Endodermal cell (in vitro differentiated cells): ENCODE data around the gene UBE2D3. TPM values are rescaled to one million over a fixed set of nuclear protein-coding genes. Genes with fewer than 3 reads are reported as not detected.

Experiments
- DNase-seq: peaks from one replicate; pipeline ENCODE4 v3.0.0-alpha.2; 2017
- H3K27ac ChIP-seq: 2 replicates; pipeline ENCODE4 v1.5.1; 2013; ENCODE audit warnings: mild to moderate bottlenecking, low read depth, low read length, moderate library complexity
- H3K27me3 ChIP-seq: 2 replicates; pipeline ENCODE4 v1.6.1; 2013; ENCODE audit warnings: mild to moderate bottlenecking, low read length, moderate library complexity; ENCODE audit not compliant: insufficient read depth, control insufficient read depth, poor library complexity, severe bottlenecking
- H3K36me3 ChIP-seq: 2 replicates; pipeline ENCODE4 v1.7.0; 2013; ENCODE audit warnings: mild to moderate bottlenecking, low read length, moderate library complexity; ENCODE audit not compliant: control insufficient read depth, insufficient read depth
- H3K4me1 ChIP-seq: one replicate; pipeline ENCODE4 v1.7.0; 2013; ENCODE audit warnings: low read length; ENCODE audit not compliant: control insufficient read depth, insufficient read depth
- H3K4me3 ChIP-seq: 2 replicates; pipeline ENCODE4 v1.5.1; 2013; ENCODE audit warnings: mild to moderate bottlenecking, low read length, moderate library complexity
- H3K9ac ChIP-seq: 2 replicates; pipeline ENCODE4 v1.6.1; 2013; ENCODE audit warnings: mild to moderate bottlenecking, low read length, moderate library complexity; ENCODE audit not compliant: poor library complexity, severe bottlenecking; ENCODE audit errors: extremely low read depth
- H3K9me3 ChIP-seq: 2 replicates; pipeline ENCODE4 v1.6.1; 2013; ENCODE audit warnings: mild to moderate bottlenecking, low read length, moderate library complexity; ENCODE audit not compliant: control insufficient read depth
- H3K27ac Mint-ChIP-seq: 2 replicates; pipeline ENCODE4 v1.8.0; 2020; ENCODE audit warnings: mixed read lengths
- H3K27me3 Mint-ChIP-seq: 2 replicates; pipeline ENCODE4 v1.8.0; 2021; ENCODE audit warnings: mild to moderate bottlenecking, mixed read lengths; ENCODE audit not compliant: insufficient read depth
- H3K36me3 Mint-ChIP-seq: 2 replicates; pipeline ENCODE4 v1.8.0; 2020; ENCODE audit warnings: low read depth, mixed read lengths
- H3K4me1 Mint-ChIP-seq: 2 replicates; pipeline ENCODE4 v1.8.0; 2020; ENCODE audit warnings: mixed read lengths
- H3K4me3 Mint-ChIP-seq: 2 replicates; pipeline ENCODE4 v1.8.0; 2020; ENCODE audit warnings: mild to moderate bottlenecking, moderate library complexity, mixed read lengths
- H3K9me3 Mint-ChIP-seq: 2 replicates; pipeline ENCODE4 v1.8.0; 2020; ENCODE audit warnings: mild to moderate bottlenecking, mixed read lengths
- CTCF ChIP-seq: fragments of 200-600 bp; sonication (generic); conservative IDR thresholded peaks from 2 replicates; pipeline ENCODE4 v1.5.0; 2021; ENCODE audit warnings: antibody characterized with exemption, mild to moderate bottlenecking
- WGBS, 2 experiments: methylation state at CpG; one replicate each; pipeline versions ENCODE4 v1.1.5 to v1.1.7; 2013; ENCODE audit warnings: missing lambda C conversion rate in 2 of 2, mixed read lengths in 1 of 2; ENCODE audit not compliant: insufficient coverage in 1 of 2, insufficient read length in 1 of 2; 5-methylcytosine and 5-hydroxymethylcytosine counted together
- total RNA-seq, 2 donors: library from RNA; stranded (reverse); fragmentation: NEBNext Ultra II Directional in 1 of 2; extraction: Animal tissue kit (Norgen Biotek cat#: 25700) in 1 of 2; gene quantifications; 2 replicates in 1 of 2; 3 replicates in 1 of 2; pipeline ENCODE4 v1.2.1, GENCODE V29; 2021

UBE2D3 gene
- total RNA-seq, 2 donors from 2014 or later: 283 to 310 TPM

- H3K9ac ChIP-seq: peak overlapping the region; percentile 98
- no peak overlapping the region for H3K4me3 Mint-ChIP-seq
- peak overlapping the region; percentile 100 for H3K27ac ChIP-seq
- H3K4me1 ChIP-seq: peaks cover 4% of the 10 kb centered on the region
- TF ChIP-seq CTCF: no peak
- no peaks in the 10 kb centered on the region for H3K9me3 ChIP-seq
- peaks cover 20% of the 10 kb centered on the region for H3K4me1 Mint-ChIP-seq
- 0 to 1% methylated on average over 30 to 38 of the region's 38 CpGs for WGBS, 2 experiments
- no peak overlapping the region for H3K27ac Mint-ChIP-seq
- no peaks in the 10 kb centered on the region for H3K27me3 Mint-ChIP-seq
- H3K9me3 Mint-ChIP-seq: no peaks in the 10 kb centered on the region
- H3K4me3 ChIP-seq: peak overlapping the region; percentile 94
- no peak for DNase-seq
- peaks cover 48% of the 10 kb centered on the region for H3K36me3 ChIP-seq
- H3K36me3 Mint-ChIP-seq: peaks cover 13% of the 10 kb centered on the region
- no peaks in the 10 kb centered on the region for H3K27me3 ChIP-seq
Measured at GRCh38 chr4:102826105-102826889, 1.1 kb downstream of the UBE2D3 start.

GRCh38 chr4:102825261-102826091, 1.9 kb downstream of the UBE2D3 start:
- no peak for TF ChIP-seq CTCF
- no peaks in the 10 kb centered on the region for H3K9me3 Mint-ChIP-seq
- H3K27ac ChIP-seq: peak overlapping the region; percentile 100
- peak; percentile 65 for DNase-seq
- peak overlapping the region; percentile 98 for H3K9ac ChIP-seq
- H3K4me1 ChIP-seq: peaks cover 4% of the 10 kb centered on the region
- WGBS, 2 experiments: 0 to 1% methylated on average over 12 to 22 of the region's 23 CpGs
- H3K4me1 Mint-ChIP-seq: peaks cover 27% of the 10 kb centered on the region
- H3K27me3 Mint-ChIP-seq: no peaks in the 10 kb centered on the region
- no peaks in the 10 kb centered on the region for H3K9me3 ChIP-seq
- peak overlapping the region; percentile 94 for H3K4me3 ChIP-seq
- H3K27ac Mint-ChIP-seq: no peak overlapping the region
- peaks cover 54% of the 10 kb centered on the region for H3K36me3 ChIP-seq
- H3K4me3 Mint-ChIP-seq: no peak overlapping the region
- peaks cover 13% of the 10 kb centered on the region for H3K36me3 Mint-ChIP-seq
- H3K27me3 ChIP-seq: no peaks in the 10 kb centered on the region

GRCh38 chr4:102824398-102824797, 3.0 kb downstream of the UBE2D3 start:
- no peak overlapping the region for H3K27ac Mint-ChIP-seq
- peaks cover 18% of the 10 kb centered on the region for H3K36me3 Mint-ChIP-seq
- Histone ChIP-seq H3K4me1 (peaks cover 4% of the 10 kb centered on the region), H3K27ac (no peak overlapping the region), H3K9ac (peak overlapping the region; percentile 98), H3K27me3 (no peaks in the 10 kb centered on the region), H3K36me3 (peaks cover 65% of the 10 kb centered on the region), H3K4me3 (peak overlapping the region; percentile 94), H3K9me3 (no peaks in the 10 kb centered on the region)
- no peak for DNase-seq
- H3K4me1 Mint-ChIP-seq: peaks cover 37% of the 10 kb centered on the region
- no peaks in the 10 kb centered on the region for H3K9me3 Mint-ChIP-seq
- H3K4me3 Mint-ChIP-seq: no peak overlapping the region
- no peak for TF ChIP-seq CTCF
- H3K27me3 Mint-ChIP-seq: no peaks in the 10 kb centered on the region
- 52 to 73% methylated on average over 2 of the region's 2 CpGs for WGBS, 2 experiments
